Liver (tissue), 9 donors: ENCODE results near the gene LYRM7. TPM values are rescaled to one million over a fixed set of nuclear protein-coding genes. Genes with fewer than 3 reads are reported as not detected.

ENCODE experiments used
- DNase-seq: peaks from one replicate; pipeline ENCODE4 v3.0.0-alpha.2; 2017; ENCODE audit warnings: low spot score
- H3K27ac ChIP-seq, 2 donors: one replicate each; pipeline ENCODE4 v1.7.0; 2013; ENCODE audit warnings: inconsistent platforms in 2 of 2, low read length in 2 of 2, control low read depth in 1 of 2, low read depth in 1 of 2, mild to moderate bottlenecking in 1 of 2
- H3K27me3 ChIP-seq, 4 donors: one replicate each; pipeline versions ENCODE4 v1.6.1 to v1.7.0; 2013; ENCODE audit warnings: low read length in 3 of 4, inconsistent platforms in 1 of 4, mild to moderate bottlenecking in 1 of 4, moderate library complexity in 1 of 4; ENCODE audit not compliant: control insufficient read depth in 4 of 4, insufficient read depth in 4 of 4
- H3K36me3 ChIP-seq, 4 donors: one replicate each; pipeline versions ENCODE4 v1.6.1 to v1.7.0; 2013; ENCODE audit warnings: low read length in 3 of 4, mild to moderate bottlenecking in 3 of 4, low read depth in 1 of 4, moderate library complexity in 1 of 4; ENCODE audit not compliant: control insufficient read depth in 4 of 4, insufficient read depth in 3 of 4
- H3K4me1 ChIP-seq, 4 donors: one replicate each; pipeline versions ENCODE4 v1.6.1 to v1.7.0; 2013; ENCODE audit warnings: low read length in 3 of 4, mild to moderate bottlenecking in 3 of 4, moderate library complexity in 1 of 4; ENCODE audit not compliant: control insufficient read depth in 4 of 4, insufficient read depth in 4 of 4
- H3K4me3 ChIP-seq, 3 donors: one replicate each; pipeline versions ENCODE4 v1.6.1 to v1.7.0; 2013; ENCODE audit warnings: low read length in 3 of 3, control low read depth in 1 of 3, low read depth in 1 of 3, mild to moderate bottlenecking in 1 of 3
- H3K9ac ChIP-seq, 2 donors: one replicate each; pipeline ENCODE4 v1.7.0; 2013; ENCODE audit warnings: low read length in 2 of 2, mild to moderate bottlenecking in 2 of 2, moderate library complexity in 2 of 2, control low read depth in 1 of 2, low read depth in 1 of 2
- H3K9me3 ChIP-seq, 4 donors: one replicate each; pipeline versions ENCODE4 v1.6.1 to v1.7.0; 2013; ENCODE audit warnings: low read length in 3 of 4; ENCODE audit not compliant: control insufficient read depth in 4 of 4
- EGR1 ChIP-seq, 2 donors: IDR thresholded peaks; 2 replicates each; pipeline ENCODE4 v1.6.1; 2016 to 2018; ENCODE audit warnings: antibody characterized with exemption in 2 of 2, low read depth in 2 of 2
- FOXA2 ChIP-seq: IDR thresholded peaks from 2 replicates; pipeline ENCODE4 v1.6.1; 2016; ENCODE audit warnings: antibody characterized with exemption
- GABPA ChIP-seq, 2 donors: IDR thresholded peaks in 1 of 2; conservative IDR thresholded peaks in 1 of 2; 2 replicates each; pipeline ENCODE4 v1.6.1; 2016; ENCODE audit warnings: antibody characterized with exemption in 2 of 2, mild to moderate bottlenecking in 1 of 2, moderate library complexity in 1 of 2
- HNF4A ChIP-seq, 2 donors: conservative IDR thresholded peaks; 2 replicates each; pipeline ENCODE4 v1.6.1; 2016; ENCODE audit warnings: antibody characterized with exemption in 2 of 2, mild to moderate bottlenecking in 2 of 2
- HNF4G ChIP-seq: IDR thresholded peaks from 2 replicates; pipeline ENCODE4 v1.6.1; 2016; ENCODE audit warnings: antibody characterized with exemption
- JUND ChIP-seq, 2 donors: IDR thresholded peaks; 2 replicates each; pipeline ENCODE4 v1.6.1; 2016; ENCODE audit warnings: antibody characterized with exemption in 2 of 2
- NR2F2 ChIP-seq: IDR thresholded peaks from 2 replicates; pipeline ENCODE4 v1.6.1; 2016; ENCODE audit warnings: antibody characterized with exemption
- RAD21 ChIP-seq, 2 donors: IDR thresholded peaks; 2 replicates each; pipeline ENCODE4 v1.6.1; 2016; ENCODE audit warnings: antibody characterized with exemption in 2 of 2, mild to moderate bottlenecking in 2 of 2
- RXRA ChIP-seq, 2 donors: IDR thresholded peaks; 2 replicates each; pipeline ENCODE4 v1.6.1; 2017 to 2018; ENCODE audit warnings: antibody characterized with exemption in 2 of 2, mild to moderate bottlenecking in 1 of 2
- SP1 ChIP-seq: IDR thresholded peaks from 2 replicates; pipeline ENCODE4 v1.6.1; 2018; ENCODE audit warnings: antibody characterized with exemption, mild to moderate bottlenecking
- TAF1 ChIP-seq: conservative IDR thresholded peaks from 2 replicates; pipeline ENCODE4 v1.6.1; 2016; ENCODE audit warnings: antibody characterized with exemption, mild to moderate bottlenecking
- YY1 ChIP-seq: IDR thresholded peaks from 2 replicates; pipeline ENCODE4 v1.6.1; 2016; ENCODE audit warnings: antibody characterized with exemption, mild to moderate bottlenecking
- WGBS: extraction: QIAGEN DNeasy Blood & Tissue Kit; methylation state at CpG from one replicate; pipeline ENCODE4 v1.1.7; 2013; 5-methylcytosine and 5-hydroxymethylcytosine counted together
- polyA plus RNA-seq, 2 donors: library from polyadenylated mRNA; stranded (reverse) in 1 of 2; unstranded in 1 of 2; fragments of 200-250 nt in 1 of 2; fragments of >200 nt in 1 of 2; fragmentation: Nextera tagmentation in 1 of 2; extraction: Ambion mirVana in 1 of 2; gene quantifications; one replicate each; pipeline versions ENCODE4 v1.2.1 to v1.2.3, GENCODE V29; 2013 to 2015
- total RNA-seq, 2 donors: library from RNA; depleted of rRNA; stranded (reverse); fragments of >200 nt; gene quantifications; one replicate each; pipeline ENCODE4 v1.2.3, GENCODE V29; 2014
- TF ChIP-seq, protein P1 (sequence below): fragments of 150-350 bp; IDR thresholded peaks from 2 replicates; pipeline ENCODE4 v1.5.1; 2017; ENCODE audit warnings: improper control_type of control experiment, low read depth, low read length; ENCODE audit not compliant: missing input control
- TF ChIP-seq, protein P2 (sequence below): IDR thresholded peaks from 2 replicates; pipeline ENCODE4 v1.6.1; 2016; ENCODE audit warnings: antibody characterized with exemption, mild to moderate bottlenecking
- TF ChIP-seq, protein P3 (sequence below): IDR thresholded peaks from 2 replicates; pipeline ENCODE4 v1.6.1; 2016; ENCODE audit warnings: antibody characterized with exemption
- TF ChIP-seq, protein P4 (sequence below): IDR thresholded peaks from 2 replicates; pipeline ENCODE4 v1.6.1; 2016; ENCODE audit warnings: antibody characterized with exemption
- TF ChIP-seq, protein P5 (sequence below): IDR thresholded peaks from 2 replicates; pipeline ENCODE4 v1.6.1; 2016; ENCODE audit warnings: antibody characterized with exemption
- donor health status: healthy.
- donor health status: healthy.
- donor health status: healthy.
- donor health status: healthy.
- donor health status: healthy.

The LYRM7 gene
- total and polyA plus RNA-seq, 4 donors: 2.3 to 7.5 (median 5.8) TPM

DNA sequence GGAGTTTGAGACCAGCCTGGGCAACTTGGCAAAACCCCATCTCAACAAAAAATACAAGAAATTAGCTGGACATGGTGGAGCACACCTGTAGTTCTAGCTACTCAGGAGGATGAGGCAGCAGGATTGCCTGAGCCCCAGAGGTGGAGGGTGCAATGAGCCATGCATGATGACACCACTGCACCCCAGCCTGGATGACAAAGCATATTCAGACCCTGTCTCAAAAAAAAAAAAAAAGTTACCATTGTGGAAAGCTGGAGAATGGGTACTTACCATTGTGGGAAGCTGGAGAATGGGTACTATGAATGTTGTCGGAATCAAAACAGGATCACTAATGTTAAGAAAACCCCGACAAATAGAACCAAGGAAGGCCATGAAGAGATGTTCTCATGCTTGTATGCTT, 31.4 kb upstream of the LYRM7 start:
- TF ChIP-seq EGR1 (IDR thresholded peaks at IDR 0.05; ENCODE audit: low read depth in 2 of 2) (no peak), NR2F2 (no peak), JUND (IDR thresholded peaks at IDR 0.05) (no peak), GABPA (IDR thresholded peaks at IDR 0.05 in 1 of 2, conservative IDR thresholded peaks at IDR 0.05 in 1 of 2) (no peak), SP1 (no peak), RXRA (IDR thresholded peaks at IDR 0.05) (no peak), TAF1 (no peak), HNF4G (no peak), HNF4A (conservative IDR thresholded peaks at IDR 0.05) (no peak), RAD21 (IDR thresholded peaks at IDR 0.05) (no peak)
- TF ChIP-seq, protein P1, sequence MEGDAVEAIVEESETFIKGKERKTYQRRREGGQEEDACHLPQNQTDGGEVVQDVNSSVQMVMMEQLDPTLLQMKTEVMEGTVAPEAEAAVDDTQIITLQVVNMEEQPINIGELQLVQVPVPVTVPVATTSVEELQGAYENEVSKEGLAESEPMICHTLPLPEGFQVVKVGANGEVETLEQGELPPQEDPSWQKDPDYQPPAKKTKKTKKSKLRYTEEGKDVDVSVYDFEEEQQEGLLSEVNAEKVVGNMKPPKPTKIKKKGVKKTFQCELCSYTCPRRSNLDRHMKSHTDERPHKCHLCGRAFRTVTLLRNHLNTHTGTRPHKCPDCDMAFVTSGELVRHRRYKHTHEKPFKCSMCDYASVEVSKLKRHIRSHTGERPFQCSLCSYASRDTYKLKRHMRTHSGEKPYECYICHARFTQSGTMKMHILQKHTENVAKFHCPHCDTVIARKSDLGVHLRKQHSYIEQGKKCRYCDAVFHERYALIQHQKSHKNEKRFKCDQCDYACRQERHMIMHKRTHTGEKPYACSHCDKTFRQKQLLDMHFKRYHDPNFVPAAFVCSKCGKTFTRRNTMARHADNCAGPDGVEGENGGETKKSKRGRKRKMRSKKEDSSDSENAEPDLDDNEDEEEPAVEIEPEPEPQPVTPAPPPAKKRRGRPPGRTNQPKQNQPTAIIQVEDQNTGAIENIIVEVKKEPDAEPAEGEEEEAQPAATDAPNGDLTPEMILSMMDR: no peak
- TF ChIP-seq, protein P2, sequence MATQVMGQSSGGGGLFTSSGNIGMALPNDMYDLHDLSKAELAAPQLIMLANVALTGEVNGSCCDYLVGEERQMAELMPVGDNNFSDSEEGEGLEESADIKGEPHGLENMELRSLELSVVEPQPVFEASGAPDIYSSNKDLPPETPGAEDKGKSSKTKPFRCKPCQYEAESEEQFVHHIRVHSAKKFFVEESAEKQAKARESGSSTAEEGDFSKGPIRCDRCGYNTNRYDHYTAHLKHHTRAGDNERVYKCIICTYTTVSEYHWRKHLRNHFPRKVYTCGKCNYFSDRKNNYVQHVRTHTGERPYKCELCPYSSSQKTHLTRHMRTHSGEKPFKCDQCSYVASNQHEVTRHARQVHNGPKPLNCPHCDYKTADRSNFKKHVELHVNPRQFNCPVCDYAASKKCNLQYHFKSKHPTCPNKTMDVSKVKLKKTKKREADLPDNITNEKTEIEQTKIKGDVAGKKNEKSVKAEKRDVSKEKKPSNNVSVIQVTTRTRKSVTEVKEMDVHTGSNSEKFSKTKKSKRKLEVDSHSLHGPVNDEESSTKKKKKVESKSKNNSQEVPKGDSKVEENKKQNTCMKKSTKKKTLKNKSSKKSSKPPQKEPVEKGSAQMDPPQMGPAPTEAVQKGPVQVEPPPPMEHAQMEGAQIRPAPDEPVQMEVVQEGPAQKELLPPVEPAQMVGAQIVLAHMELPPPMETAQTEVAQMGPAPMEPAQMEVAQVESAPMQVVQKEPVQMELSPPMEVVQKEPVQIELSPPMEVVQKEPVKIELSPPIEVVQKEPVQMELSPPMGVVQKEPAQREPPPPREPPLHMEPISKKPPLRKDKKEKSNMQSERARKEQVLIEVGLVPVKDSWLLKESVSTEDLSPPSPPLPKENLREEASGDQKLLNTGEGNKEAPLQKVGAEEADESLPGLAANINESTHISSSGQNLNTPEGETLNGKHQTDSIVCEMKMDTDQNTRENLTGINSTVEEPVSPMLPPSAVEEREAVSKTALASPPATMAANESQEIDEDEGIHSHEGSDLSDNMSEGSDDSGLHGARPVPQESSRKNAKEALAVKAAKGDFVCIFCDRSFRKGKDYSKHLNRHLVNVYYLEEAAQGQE: no peak
- TF ChIP-seq, protein P3, sequence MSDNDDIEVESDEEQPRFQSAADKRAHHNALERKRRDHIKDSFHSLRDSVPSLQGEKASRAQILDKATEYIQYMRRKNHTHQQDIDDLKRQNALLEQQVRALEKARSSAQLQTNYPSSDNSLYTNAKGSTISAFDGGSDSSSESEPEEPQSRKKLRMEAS: no peak
- TF ChIP-seq, protein P4, sequence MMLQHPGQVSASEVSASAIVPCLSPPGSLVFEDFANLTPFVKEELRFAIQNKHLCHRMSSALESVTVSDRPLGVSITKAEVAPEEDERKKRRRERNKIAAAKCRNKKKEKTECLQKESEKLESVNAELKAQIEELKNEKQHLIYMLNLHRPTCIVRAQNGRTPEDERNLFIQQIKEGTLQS: no peak
- TF ChIP-seq, protein P5, sequence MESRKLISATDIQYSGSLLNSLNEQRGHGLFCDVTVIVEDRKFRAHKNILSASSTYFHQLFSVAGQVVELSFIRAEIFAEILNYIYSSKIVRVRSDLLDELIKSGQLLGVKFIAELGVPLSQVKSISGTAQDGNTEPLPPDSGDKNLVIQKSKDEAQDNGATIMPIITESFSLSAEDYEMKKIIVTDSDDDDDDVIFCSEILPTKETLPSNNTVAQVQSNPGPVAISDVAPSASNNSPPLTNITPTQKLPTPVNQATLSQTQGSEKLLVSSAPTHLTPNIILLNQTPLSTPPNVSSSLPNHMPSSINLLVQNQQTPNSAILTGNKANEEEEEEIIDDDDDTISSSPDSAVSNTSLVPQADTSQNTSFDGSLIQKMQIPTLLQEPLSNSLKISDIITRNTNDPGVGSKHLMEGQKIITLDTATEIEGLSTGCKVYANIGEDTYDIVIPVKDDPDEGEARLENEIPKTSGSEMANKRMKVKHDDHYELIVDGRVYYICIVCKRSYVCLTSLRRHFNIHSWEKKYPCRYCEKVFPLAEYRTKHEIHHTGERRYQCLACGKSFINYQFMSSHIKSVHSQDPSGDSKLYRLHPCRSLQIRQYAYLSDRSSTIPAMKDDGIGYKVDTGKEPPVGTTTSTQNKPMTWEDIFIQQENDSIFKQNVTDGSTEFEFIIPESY: no peak
- Histone ChIP-seq H3K9ac (no peak overlapping the region), H3K27me3 (no peaks in the 10 kb centered on the region), H3K4me3 (no peak overlapping the region), H3K9me3 (no peaks in the 10 kb centered on the region), H3K36me3 (no peaks in the 10 kb centered on the region), H3K27ac (no peak overlapping the region), H3K4me1 (no peaks in the 10 kb centered on the region)
- no peak for DNase-seq
- 96% methylated on average over 2 of the region's 2 CpGs for WGBS

DNA sequence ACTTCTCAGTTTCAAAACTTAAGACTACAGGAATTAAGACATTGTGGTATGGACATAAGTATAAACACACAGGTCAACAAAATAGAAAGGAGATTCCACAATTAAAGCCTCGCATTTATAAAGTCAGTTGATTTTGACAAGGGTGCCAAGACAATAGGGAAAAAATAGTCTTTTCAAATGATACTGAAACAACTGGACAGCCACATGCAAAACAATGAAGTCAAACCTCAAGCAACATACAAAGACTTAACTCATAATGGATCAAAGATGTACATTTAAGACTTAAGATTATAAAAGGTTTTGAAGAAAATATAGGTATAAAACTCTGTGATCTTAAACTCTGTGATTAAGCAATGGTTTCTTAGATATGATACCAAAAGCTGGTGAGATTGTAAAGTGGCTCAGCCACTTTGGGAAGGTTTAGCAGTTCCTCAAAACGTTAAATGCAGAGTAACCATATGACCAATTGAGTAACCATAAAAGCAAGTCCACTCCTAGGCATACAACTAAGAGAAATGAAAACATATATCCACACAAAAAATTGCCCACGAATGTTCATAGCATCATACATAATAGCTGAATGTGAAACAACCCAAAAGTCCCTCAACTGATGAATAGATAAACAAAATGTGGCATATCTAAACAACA, 27.6 kb upstream of the LYRM7 start:
- no peak overlapping the region for H3K27ac ChIP-seq
- WGBS: 48% methylated on average over 3 of the region's 3 CpGs
- H3K36me3 ChIP-seq: no peaks in the 10 kb centered on the region
- H3K4me1 ChIP-seq: no peaks in the 10 kb centered on the region
- H3K9ac ChIP-seq: no peak overlapping the region
- H3K27me3 ChIP-seq: no peaks in the 10 kb centered on the region
- DNase-seq: no peak
- TF ChIP-seq TAF1 (no peak), EGR1 (IDR thresholded peaks at IDR 0.05; ENCODE audit: low read depth in 2 of 2) (no peak), YY1 (no peak), GABPA (IDR thresholded peaks at IDR 0.05 in 1 of 2, conservative IDR thresholded peaks at IDR 0.05 in 1 of 2) (no peak), HNF4G (no peak), FOXA2 (no peak)
- TF ChIP-seq, protein P2: no peak
- no peak overlapping the region for H3K4me3 ChIP-seq
- no peaks in the 10 kb centered on the region for H3K9me3 ChIP-seq
